Measurements from ENCODE around the gene RMP24.

The RMP24 gene

DNA sequence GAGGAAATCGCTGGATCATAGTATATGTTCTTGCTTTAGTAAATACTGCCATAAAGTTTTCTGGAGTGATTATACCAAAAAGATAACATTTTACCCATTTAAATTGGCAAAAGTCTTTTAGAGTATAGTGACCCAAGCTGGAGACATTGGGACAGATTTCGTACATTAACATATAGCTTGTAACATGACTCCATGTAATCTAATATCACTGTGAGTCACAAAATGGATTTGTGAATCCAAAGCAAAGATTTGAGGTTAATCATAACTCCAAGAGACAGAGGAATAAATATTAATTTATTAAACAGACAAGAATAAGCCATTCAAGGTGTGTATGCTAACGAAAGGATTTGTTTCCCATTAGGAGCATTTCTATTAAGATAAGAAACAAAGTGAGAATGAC is 45.0 kb upstream of the RMP24 start:
- no peak overlapping the region for H3K4me3 Mint-ChIP-seq
- Histone ChIP-seq H3K4me3 (no peak overlapping the region), H3K4me2 (no peak overlapping the region), H3K9me2 (ENCODE audit: insufficient read depth) (0 out of 2 replicates have a peak, but pooled peaks cover under 1% of the 10 kb centered on the region), H3K4me1 (ENCODE audit: insufficient read depth) (peaks cover 19% of the 10 kb centered on the region), H3K36me3 (ENCODE audit: insufficient read depth) (peaks cover 5% of the 10 kb centered on the region; the same call in 1 of the 2 replicates), H3F3A (replicated peaks; ENCODE audit: low read depth) (peaks cover 3% of the 10 kb centered on the region; the same call in 1 of the 2 replicates), H3K27me3 (ENCODE audit: insufficient read depth) (no peaks in the 10 kb centered on the region), H3K27ac (ENCODE audit: low read depth) (no peak overlapping the region), H3K79me2 (replicated peaks; ENCODE audit: insufficient read depth) (0 out of 2 replicates have a peak, but pooled peaks cover 3% of the 10 kb centered on the region), H4K20me1 (replicated peaks; ENCODE audit: insufficient read depth) (no peaks in the 10 kb centered on the region), H2AFZ (no peak overlapping the region)
- peaks cover 14% of the 10 kb centered on the region; the same call in 2 of the 3 replicates for H3K9me3 Mint-ChIP-seq
- no peak overlapping the region for H3K27ac Mint-ChIP-seq
- DNase-seq (ENCODE audit: low spot score) (no peak), ATAC-seq (no peak)
- peaks cover 21% of the 10 kb centered on the region for H3K4me1 Mint-ChIP-seq
- TF ChIP-seq, protein P1, sequence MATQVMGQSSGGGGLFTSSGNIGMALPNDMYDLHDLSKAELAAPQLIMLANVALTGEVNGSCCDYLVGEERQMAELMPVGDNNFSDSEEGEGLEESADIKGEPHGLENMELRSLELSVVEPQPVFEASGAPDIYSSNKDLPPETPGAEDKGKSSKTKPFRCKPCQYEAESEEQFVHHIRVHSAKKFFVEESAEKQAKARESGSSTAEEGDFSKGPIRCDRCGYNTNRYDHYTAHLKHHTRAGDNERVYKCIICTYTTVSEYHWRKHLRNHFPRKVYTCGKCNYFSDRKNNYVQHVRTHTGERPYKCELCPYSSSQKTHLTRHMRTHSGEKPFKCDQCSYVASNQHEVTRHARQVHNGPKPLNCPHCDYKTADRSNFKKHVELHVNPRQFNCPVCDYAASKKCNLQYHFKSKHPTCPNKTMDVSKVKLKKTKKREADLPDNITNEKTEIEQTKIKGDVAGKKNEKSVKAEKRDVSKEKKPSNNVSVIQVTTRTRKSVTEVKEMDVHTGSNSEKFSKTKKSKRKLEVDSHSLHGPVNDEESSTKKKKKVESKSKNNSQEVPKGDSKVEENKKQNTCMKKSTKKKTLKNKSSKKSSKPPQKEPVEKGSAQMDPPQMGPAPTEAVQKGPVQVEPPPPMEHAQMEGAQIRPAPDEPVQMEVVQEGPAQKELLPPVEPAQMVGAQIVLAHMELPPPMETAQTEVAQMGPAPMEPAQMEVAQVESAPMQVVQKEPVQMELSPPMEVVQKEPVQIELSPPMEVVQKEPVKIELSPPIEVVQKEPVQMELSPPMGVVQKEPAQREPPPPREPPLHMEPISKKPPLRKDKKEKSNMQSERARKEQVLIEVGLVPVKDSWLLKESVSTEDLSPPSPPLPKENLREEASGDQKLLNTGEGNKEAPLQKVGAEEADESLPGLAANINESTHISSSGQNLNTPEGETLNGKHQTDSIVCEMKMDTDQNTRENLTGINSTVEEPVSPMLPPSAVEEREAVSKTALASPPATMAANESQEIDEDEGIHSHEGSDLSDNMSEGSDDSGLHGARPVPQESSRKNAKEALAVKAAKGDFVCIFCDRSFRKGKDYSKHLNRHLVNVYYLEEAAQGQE (IDR thresholded peaks at IDR 0.05; ENCODE audit: unreplicated experiment): no peak
- TF ChIP-seq JUNB (IDR thresholded peaks at IDR 0.05; ENCODE audit: unreplicated experiment) (no peak), ZNF114 (CRISPR knock-in tag; IDR thresholded peaks at IDR 0.05) (no peak), CREB1 (CRISPR knock-in tag; IDR thresholded peaks at IDR 0.05; ENCODE audit: low read depth) (no peak), EZH2 (IDR thresholded peaks at IDR 0.05; ENCODE audit: low read depth, unreplicated experiment) (no peak), POLR2AphosphoS5 (IDR thresholded peaks at IDR 0.05; ENCODE audit: low read depth) (no peak), EZH2phosphoT487 (IDR thresholded peaks at IDR 0.05; ENCODE audit: unreplicated experiment) (no peak), STAT1 (IDR thresholded peaks at IDR 0.05; ENCODE audit: unreplicated experiment) (no peak), ZNF331 (CRISPR knock-in tag; IDR thresholded peaks at IDR 0.05; ENCODE audit: low read depth) (no peak), NANOG (IDR thresholded peaks at IDR 0.05; ENCODE audit: borderline replicate concordance) (no peak), CTCF (conservative IDR thresholded peaks at IDR 0.05; ENCODE audit: low read depth in 2 of 2) (no peak), ZNF462 (CRISPR knock-in tag; IDR thresholded peaks at IDR 0.05) (no peak)
- TF ChIP-seq, protein P2, sequence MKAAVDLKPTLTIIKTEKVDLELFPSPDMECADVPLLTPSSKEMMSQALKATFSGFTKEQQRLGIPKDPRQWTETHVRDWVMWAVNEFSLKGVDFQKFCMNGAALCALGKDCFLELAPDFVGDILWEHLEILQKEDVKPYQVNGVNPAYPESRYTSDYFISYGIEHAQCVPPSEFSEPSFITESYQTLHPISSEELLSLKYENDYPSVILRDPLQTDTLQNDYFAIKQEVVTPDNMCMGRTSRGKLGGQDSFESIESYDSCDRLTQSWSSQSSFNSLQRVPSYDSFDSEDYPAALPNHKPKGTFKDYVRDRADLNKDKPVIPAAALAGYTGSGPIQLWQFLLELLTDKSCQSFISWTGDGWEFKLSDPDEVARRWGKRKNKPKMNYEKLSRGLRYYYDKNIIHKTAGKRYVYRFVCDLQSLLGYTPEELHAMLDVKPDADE (IDR thresholded peaks at IDR 0.05): no peak
- peaks cover 36% of the 10 kb centered on the region for H3K36me3 Mint-ChIP-seq (ENCODE audit: low read depth)
- H3K27me3 Mint-ChIP-seq (ENCODE audit: insufficient read depth, low read depth, poor library complexity): peaks cover 1% of the 10 kb centered on the region

Data from GM23338 (cell line).